H9 (cell line): ENCODE results near the gene DSG2. TPM values are rescaled to one million over a fixed set of nuclear protein-coding genes. Genes with fewer than 3 reads are reported as not detected.

Experiments
- DNase-seq: peaks from one replicate; pipeline ENCODE4 v3.0.0-alpha.2; 2017
- H2AFZ ChIP-seq: one replicate; pipeline ENCODE4 v1.6.1; 2013; ENCODE audit warnings: mild to moderate bottlenecking, low read length, control low read depth, moderate library complexity
- H2AK5ac ChIP-seq: 2 replicates; pipeline ENCODE4 v1.6.1; 2013; ENCODE audit warnings: low read length, control low read depth, mixed read lengths; ENCODE audit not compliant: insufficient read length
- H2BK120ac ChIP-seq: one replicate; pipeline ENCODE4 v1.6.1; 2013; ENCODE audit warnings: low read depth, mild to moderate bottlenecking, low read length, control low read depth, inconsistent platforms; ENCODE audit not compliant: poor library complexity, severe bottlenecking
- H2BK12ac ChIP-seq: 2 replicates; pipeline ENCODE4 v1.6.1; 2013; ENCODE audit warnings: low read length, control low read depth, mixed read lengths, low read depth; ENCODE audit not compliant: insufficient read length
- H2BK15ac ChIP-seq: 2 replicates; pipeline ENCODE4 v1.6.1; 2013; ENCODE audit warnings: low read depth, low read length, control low read depth
- H2BK20ac ChIP-seq: one replicate; pipeline ENCODE4 v1.6.1; 2013; ENCODE audit warnings: low read depth, mild to moderate bottlenecking, low read length, control low read depth, inconsistent platforms; ENCODE audit not compliant: poor library complexity, severe bottlenecking
- H2BK5ac ChIP-seq: 2 replicates; pipeline ENCODE4 v1.6.1; 2013; ENCODE audit warnings: low read length, control low read depth, mixed read lengths; ENCODE audit not compliant: insufficient read length
- H3K14ac ChIP-seq: 2 replicates; pipeline ENCODE4 v1.6.1; 2013; ENCODE audit warnings: low read length, control low read depth; ENCODE audit not compliant: insufficient read depth
- H3K18ac ChIP-seq: 2 replicates; pipeline ENCODE4 v1.6.1; 2013; ENCODE audit warnings: low read depth, mild to moderate bottlenecking, mixed read lengths, low read length, control low read depth; ENCODE audit not compliant: insufficient read length
- H3K23ac ChIP-seq: 2 replicates; pipeline ENCODE4 v1.6.1; 2013; ENCODE audit warnings: low read length, control low read depth, mixed read lengths, low read depth; ENCODE audit not compliant: insufficient read length
- H3K23me2 ChIP-seq: 2 replicates; pipeline ENCODE4 v1.6.1; 2013; ENCODE audit warnings: low read depth, mild to moderate bottlenecking, mixed read lengths, low read length, control low read depth; ENCODE audit not compliant: insufficient read length, poor library complexity, severe bottlenecking
- H3K27ac ChIP-seq: 2 replicates; pipeline ENCODE4 v1.5.1; 2013; ENCODE audit warnings: low read length, control low read depth, mixed read lengths, low read depth; ENCODE audit not compliant: insufficient read length
- H3K27me3 ChIP-seq: 2 replicates; pipeline ENCODE4 v1.6.1; 2013; ENCODE audit warnings: low read length, control low read depth, inconsistent platforms; ENCODE audit not compliant: insufficient read depth
- H3K4ac ChIP-seq: 2 replicates; pipeline ENCODE4 v1.6.1; 2013; ENCODE audit warnings: low read depth, mild to moderate bottlenecking, control low read depth, inconsistent platforms, low read length, moderate library complexity
- H3K4me1 ChIP-seq: 2 replicates; pipeline ENCODE4 v1.6.1; 2013; ENCODE audit warnings: low read length, control low read depth, inconsistent platforms; ENCODE audit not compliant: insufficient read depth
- H3K4me2 ChIP-seq: 2 replicates; pipeline ENCODE4 v1.6.1; 2013; ENCODE audit warnings: low read length, control low read depth, mixed read lengths; ENCODE audit not compliant: insufficient read length, insufficient read depth
- H3K56ac ChIP-seq: 2 replicates; pipeline ENCODE4 v1.6.1; 2013; ENCODE audit warnings: low read depth, mild to moderate bottlenecking, mixed read lengths, low read length, control low read depth; ENCODE audit not compliant: insufficient read length
- H3K79me1 ChIP-seq: 2 replicates; pipeline ENCODE4 v1.6.1; 2013; ENCODE audit warnings: low read depth, mild to moderate bottlenecking, moderate library complexity, low read length, control low read depth, inconsistent platforms; ENCODE audit not compliant: insufficient read depth, poor library complexity, severe bottlenecking
- H3K79me2 ChIP-seq: 2 replicates; pipeline ENCODE4 v1.6.1; 2013; ENCODE audit warnings: low read length, control low read depth, inconsistent platforms; ENCODE audit not compliant: insufficient read depth
- H3K9ac ChIP-seq: 2 replicates; pipeline ENCODE4 v1.6.1; 2013; ENCODE audit warnings: low read length, control low read depth, mixed read lengths; ENCODE audit not compliant: insufficient read length; ENCODE audit errors: extremely low read depth
- H3K9me3 ChIP-seq: one replicate; pipeline ENCODE4 v1.6.1; 2013; ENCODE audit warnings: low read depth, low read length, inconsistent platforms; ENCODE audit not compliant: control insufficient read depth
- H3T11ph ChIP-seq: one replicate; pipeline ENCODE4 v1.6.1; 2013; ENCODE audit warnings: mild to moderate bottlenecking, low read length, control low read depth, inconsistent platforms
- H4K20me1 ChIP-seq: one replicate; pipeline ENCODE4 v1.6.1; 2013; ENCODE audit not compliant: control insufficient read depth, insufficient read length, insufficient read depth
- H4K5ac ChIP-seq: 2 replicates; pipeline ENCODE4 v1.6.1; 2013; ENCODE audit warnings: low read depth, mild to moderate bottlenecking, mixed read lengths, low read length, control low read depth; ENCODE audit not compliant: insufficient read length
- H4K8ac ChIP-seq: replicated peaks from 2 replicates; pipeline ENCODE4 v1.6.1; 2013; ENCODE audit warnings: low read length, control low read depth, mixed read lengths, low read depth; ENCODE audit not compliant: insufficient read length
- H4K91ac ChIP-seq: 2 replicates; pipeline ENCODE4 v1.6.1; 2013; ENCODE audit warnings: low read depth, mild to moderate bottlenecking, moderate library complexity, mixed read lengths, low read length, control low read depth; ENCODE audit not compliant: insufficient read length
- H3K27ac Mint-ChIP-seq, 3 experiments: 2 replicates in 2 of 3; 3 replicates in 1 of 3; pipeline ENCODE4 v1.8.0; 2020 to 2021; ENCODE audit warnings: mixed read lengths in 3 of 3, mild to moderate bottlenecking in 1 of 3, moderate library complexity in 1 of 3
- H3K27me3 Mint-ChIP-seq: 2 replicates; pipeline ENCODE4 v1.8.0; 2021; ENCODE audit warnings: low read depth, mild to moderate bottlenecking, moderate library complexity, mixed read lengths
- H3K36me3 Mint-ChIP-seq, 3 experiments: 2 replicates in 2 of 3; 3 replicates in 1 of 3; pipeline ENCODE4 v1.8.0; 2020 to 2021; ENCODE audit warnings: low read depth in 3 of 3, mixed read lengths in 3 of 3; ENCODE audit not compliant: insufficient read depth in 1 of 3
- H3K4me1 Mint-ChIP-seq, 2 experiments: 2 replicates each; pipeline ENCODE4 v1.8.0; 2020; ENCODE audit warnings: mixed read lengths in 2 of 2
- H3K4me3 Mint-ChIP-seq, 2 experiments: 2 replicates in 1 of 2; 3 replicates in 1 of 2; pipeline ENCODE4 v1.8.0; 2020 to 2021; ENCODE audit warnings: mild to moderate bottlenecking in 2 of 2, mixed read lengths in 2 of 2, moderate library complexity in 1 of 2
- H3K9me3 Mint-ChIP-seq, 2 experiments: 2 replicates in 1 of 2; 3 replicates in 1 of 2; pipeline ENCODE4 v1.8.0; 2020; ENCODE audit warnings: mild to moderate bottlenecking in 2 of 2, mixed read lengths in 2 of 2, moderate library complexity in 1 of 2
- WGBS: extraction: QIAGEN DNeasy Blood & Tissue Kit; methylation state at CpG from one replicate; pipeline ENCODE4 v1.1.7; 2013; ENCODE audit warnings: missing lambda C conversion rate, low lambda C conversion rate, mixed read lengths; ENCODE audit not compliant: insufficient read length; ENCODE audit errors: extremely low coverage; 5-methylcytosine and 5-hydroxymethylcytosine counted together
- total RNA-seq: library from RNA; stranded (reverse); gene quantifications from 2 replicates; pipeline ENCODE4 v1.2.1, GENCODE V29; 2021
- TF ChIP-seq, protein P1 (sequence below): fragments of 200-600 bp; sonication (generic); conservative IDR thresholded peaks from 3 replicates; pipeline ENCODE4 v1.8.0; 2021; ENCODE audit warnings: antibody characterized with exemption, mild to moderate bottlenecking

Gene DSG2
- total RNA-seq, 1 experiment from 2014 or later: 107 TPM

DNA sequence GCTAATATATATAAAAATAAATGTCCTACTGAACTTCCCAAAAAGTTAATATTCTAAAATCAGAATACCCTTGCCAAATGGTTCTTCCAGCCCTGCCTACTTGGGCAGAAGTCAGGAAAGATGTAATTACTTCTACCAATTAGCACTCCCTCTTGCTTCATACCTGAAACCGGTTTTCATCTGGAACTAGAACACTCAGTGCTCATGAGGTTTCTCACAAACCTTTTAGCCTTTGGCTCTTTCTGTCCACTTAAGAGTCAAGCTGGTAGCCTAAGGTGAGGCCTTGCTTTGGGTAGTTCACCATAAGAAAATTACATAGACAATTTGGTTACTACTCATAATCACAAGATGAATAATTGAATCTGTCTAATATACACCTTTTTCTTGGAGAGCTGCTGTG lies 46.4 kb upstream of the DSG2 start:
- Mint-ChIP-seq H3K4me1 (peaks cover 0 to 4% of the 10 kb centered on the region in 2 experiments; a peak in 1 of 4 replicates), H3K27me3 (no peaks in the 10 kb centered on the region), H3K27ac (no peak overlapping the region), H3K4me3 (no peak overlapping the region), H3K36me3 (no peaks in the 10 kb centered on the region), H3K9me3 (no peaks in the 10 kb centered on the region)
- Histone ChIP-seq H4K8ac (no peak overlapping the region), H3T11ph (no peak overlapping the region), H3K27me3 (no peaks in the 10 kb centered on the region), H3K56ac (no peak overlapping the region), H4K20me1 (no peaks in the 10 kb centered on the region), H2BK20ac (no peak overlapping the region), H3K18ac (no peak overlapping the region), H2BK12ac (no peak overlapping the region), H3K14ac (no peak overlapping the region), H4K91ac (no peak overlapping the region), H3K4ac (no peak overlapping the region), H3K9me3 (no peaks in the 10 kb centered on the region), H3K79me2 (no peaks in the 10 kb centered on the region), H2BK120ac (no peak overlapping the region), H3K79me1 (no peaks in the 10 kb centered on the region), H3K27ac (no peak overlapping the region), H2AK5ac (no peak overlapping the region), H2AFZ (no peak overlapping the region), H3K4me1 (no peaks in the 10 kb centered on the region), H2BK5ac (no peak overlapping the region), H3K9ac (no peak overlapping the region), H3K23me2 (no peaks in the 10 kb centered on the region), H3K4me2 (no peak overlapping the region), H2BK15ac (no peak overlapping the region), H3K23ac (no peak overlapping the region), H4K5ac (no peak overlapping the region)
- WGBS: no CpG with 5 or more reads among the region's 1 CpG
- DNase-seq: no peak
- TF ChIP-seq, protein P1, sequence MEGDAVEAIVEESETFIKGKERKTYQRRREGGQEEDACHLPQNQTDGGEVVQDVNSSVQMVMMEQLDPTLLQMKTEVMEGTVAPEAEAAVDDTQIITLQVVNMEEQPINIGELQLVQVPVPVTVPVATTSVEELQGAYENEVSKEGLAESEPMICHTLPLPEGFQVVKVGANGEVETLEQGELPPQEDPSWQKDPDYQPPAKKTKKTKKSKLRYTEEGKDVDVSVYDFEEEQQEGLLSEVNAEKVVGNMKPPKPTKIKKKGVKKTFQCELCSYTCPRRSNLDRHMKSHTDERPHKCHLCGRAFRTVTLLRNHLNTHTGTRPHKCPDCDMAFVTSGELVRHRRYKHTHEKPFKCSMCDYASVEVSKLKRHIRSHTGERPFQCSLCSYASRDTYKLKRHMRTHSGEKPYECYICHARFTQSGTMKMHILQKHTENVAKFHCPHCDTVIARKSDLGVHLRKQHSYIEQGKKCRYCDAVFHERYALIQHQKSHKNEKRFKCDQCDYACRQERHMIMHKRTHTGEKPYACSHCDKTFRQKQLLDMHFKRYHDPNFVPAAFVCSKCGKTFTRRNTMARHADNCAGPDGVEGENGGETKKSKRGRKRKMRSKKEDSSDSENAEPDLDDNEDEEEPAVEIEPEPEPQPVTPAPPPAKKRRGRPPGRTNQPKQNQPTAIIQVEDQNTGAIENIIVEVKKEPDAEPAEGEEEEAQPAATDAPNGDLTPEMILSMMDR: no peak
